GM12878 (cell line): ENCODE data around the gene CRTC1. TPM values are rescaled to one million over a fixed set of nuclear protein-coding genes. Genes with fewer than 3 reads are reported as not detected.

Experiments used
- ATAC-seq: fragments of 200-7000 bp; cut with Tn5 transposase; 3 replicates; pipeline ENCODE4 v1.9.1; 2020; ENCODE audit warnings: mild to moderate bottlenecking, moderate library complexity
- BruUV-seq: library from RNA; stranded (reverse); fragments of 400-500 nt; replicated peaks from 2 replicates; lab custom pipeline; 2021; lab: Mats Ljungman, UMichigan
- CTCF ChIA-PET: fragments of 300-600 bp; sonication (Branson Sonifier 250); formaldehyde crosslinking; extraction: SDS; loops from one replicate; lab custom pipeline; 2021; ENCODE audit warnings: inconsistent platforms; lab: Yijun Ruan, JAX
- POLR2A ChIA-PET: fragments of 350-600 bp; formaldehyde crosslinking; extraction: SDS; loops from one replicate; lab custom pipeline; 2021; ENCODE audit warnings: inconsistent platforms; lab: Charles Lee
- RAD21 ChIA-PET: fragments of 300-600 bp; sonication (Branson Sonifier 250); formaldehyde crosslinking; loops from one replicate; lab custom pipeline; 2023; ENCODE audit warnings: antibody characterized with exemption; ENCODE audit not compliant: unreplicated experiment; lab: Charles Lee
- SMC1A ChIA-PET: fragments of 300-600 bp; sonication (Branson Sonifier 250); formaldehyde crosslinking; loops from one replicate; lab custom pipeline; 2023; ENCODE audit not compliant: unreplicated experiment, uncharacterized antibody; lab: Charles Lee
- DNase-seq: peaks from one replicate; pipeline ENCODE4 v3.0.0-alpha.2; 2011; ENCODE audit warnings: low read depth, low spot score
- FAIRE-seq: peaks from 3 replicates; lab custom pipeline; 2011; peaks lifted over from hg19 to GRCh38; lab: Jason Lieb, UNC
- H2AFZ ChIP-seq: 2 replicates; pipeline ENCODE4 v1.6.0; 2011; ENCODE audit warnings: low read depth, low read length, control low read depth; ENCODE audit not compliant: control insufficient read depth
- H3K27ac ChIP-seq: 2 replicates; pipeline ENCODE4 v1.5.1; 2011; ENCODE audit warnings: control low read depth; ENCODE audit not compliant: control insufficient read depth, insufficient read depth
- H3K27me3 ChIP-seq, 2 experiments: replicated peaks in 1 of 2; 2 replicates each; pipeline versions ENCODE4 v1.6.0 to v1.6.1; 2011; ENCODE audit warnings: low read length in 1 of 2; ENCODE audit not compliant: control insufficient read depth in 2 of 2, insufficient read depth in 2 of 2
- H3K36me3 ChIP-seq, 2 experiments: 2 replicates each; pipeline ENCODE4 v1.5.1; 2011; ENCODE audit warnings: low read length in 1 of 2; ENCODE audit not compliant: control insufficient read depth in 2 of 2, insufficient read depth in 2 of 2
- H3K4me1 ChIP-seq: 2 replicates; pipeline ENCODE4 v1.6.1; 2011; ENCODE audit warnings: mild to moderate bottlenecking, low read length, moderate library complexity, mixed read lengths; ENCODE audit not compliant: control insufficient read depth, insufficient read depth
- H3K4me2 ChIP-seq: 2 replicates; pipeline ENCODE4 v1.6.0; 2011; ENCODE audit warnings: control low read depth; ENCODE audit not compliant: control insufficient read depth, insufficient read depth
- H3K4me3 ChIP-seq: fragments of 200-600 bp; sonication (generic); 2 replicates; pipeline ENCODE4 v1.5.1; 2016
- H3K79me2 ChIP-seq: 2 replicates; pipeline ENCODE4 v1.6.0; 2011; ENCODE audit warnings: low read length; ENCODE audit not compliant: control insufficient read depth, insufficient read depth
- H3K9ac ChIP-seq: 2 replicates; pipeline ENCODE4 v1.8.0; 2011; ENCODE audit warnings: low read length, control low read depth, mixed read lengths; ENCODE audit not compliant: control insufficient read depth, insufficient read depth
- H3K9me3 ChIP-seq: replicated peaks from 3 replicates; pipeline ENCODE4 v1.5.1; 2011; ENCODE audit warnings: mild to moderate bottlenecking, low read length; ENCODE audit not compliant: control insufficient read depth, insufficient read depth
- H4K20me1 ChIP-seq: 2 replicates; pipeline ENCODE4 v1.6.0; 2011; ENCODE audit not compliant: control insufficient read depth, insufficient read depth
- CBFB ChIP-seq: IDR thresholded peaks from 2 replicates; pipeline ENCODE4 v1.6.1; 2016; ENCODE audit warnings: antibody characterized with exemption, low read depth
- CHD2 ChIP-seq: IDR thresholded peaks from 2 replicates; pipeline ENCODE4 v1.6.1; 2011; ENCODE audit warnings: low read depth, low read length, improper control_type of control experiment, borderline replicate concordance
- MTA3 ChIP-seq: IDR thresholded peaks from 2 replicates; pipeline ENCODE4 v1.6.1; 2012; ENCODE audit warnings: low read length, inconsistent platforms, borderline replicate concordance
- NRF1 ChIP-seq: conservative IDR thresholded peaks from 2 replicates; pipeline ENCODE4 v1.6.1; 2011; ENCODE audit warnings: mild to moderate bottlenecking, low read depth, low read length, improper control_type of control experiment
- PAX8 ChIP-seq: fragments of 450-650 bp; IDR thresholded peaks from 2 replicates; pipeline ENCODE4 v1.6.1; 2017; ENCODE audit warnings: mild to moderate bottlenecking, moderate library complexity
- SIX5 ChIP-seq: IDR thresholded peaks from 2 replicates; pipeline ENCODE4 v1.6.1; 2011; ENCODE audit warnings: mild to moderate bottlenecking, low read depth, low read length, moderate library complexity; ENCODE audit not compliant: severe bottlenecking
- SUPT20H ChIP-seq: IDR thresholded peaks from 2 replicates; pipeline ENCODE4 v1.6.1; 2011; ENCODE audit warnings: low read depth, mild to moderate bottlenecking, low read length, moderate library complexity, borderline replicate concordance; ENCODE audit not compliant: control insufficient read depth
- WGBS: methylation state at CpG from one replicate; pipeline ENCODE4 v1.1.6; 2016; ENCODE audit warnings: low lambda C conversion rate; ENCODE audit not compliant: insufficient replicate concordance, insufficient coverage; ENCODE audit errors: missing lambda C conversion rate; 5-methylcytosine and 5-hydroxymethylcytosine counted together
- in situ Hi-C: fragments of 300-500 bp; cut with MboI; formaldehyde crosslinking; loops from 9 replicates; pipeline ENCODE4 v1.14.3; 2018; ENCODE audit warnings: mixed read lengths
- intact Hi-C: fragments of 100-400 bp; cut with micrococcal nuclease; formaldehyde crosslinking; loops from one replicate; pipeline ENCODE4 v1.14.2; 2022; ENCODE audit not compliant: unreplicated experiment
- polyA plus RNA-seq, 11 experiments: library from polyadenylated mRNA; depleted of rRNA in 4 of 11; unstranded in 6 of 11; stranded (reverse) in 5 of 11; fragments of >200 nt; fragmentation: Nextera tagmentation in 4 of 11; fragmentation: Illumina TruSeq in 1 of 11; extraction: Ambion mirVana in 4 of 11; extraction: Trizol in 1 of 11; gene quantifications; 1 replicate in 1 of 11; 2 replicates in 10 of 11; pipeline versions ENCODE4 v1.2.1 to v1.2.3, GENCODE V29; 2011 to 2016; ENCODE audit warnings: inconsistent platforms in 2 of 11, missing spikeins in 2 of 11, low read depth in 1 of 11
- total RNA-seq, 4 experiments: library from RNA; depleted of rRNA in 3 of 4; stranded (reverse); fragments of >200 nt in 3 of 4; fragmentation: Illumina TruSeq in 1 of 4; extraction: Trizol in 1 of 4; gene quantifications; 2 replicates each; pipeline versions ENCODE4 v1.2.1 to v1.2.3, GENCODE V29; 2013 to 2021
- TF ChIP-seq, protein P1 (sequence below): fragments of 450-650 bp; IDR thresholded peaks from 2 replicates; pipeline ENCODE4 v1.6.1; 2017; ENCODE audit warnings: borderline replicate concordance
- TF ChIP-seq, protein P2 (sequence below): fragments of 450-650 bp; conservative IDR thresholded peaks from 2 replicates; pipeline ENCODE4 v1.6.1; 2017; ENCODE audit warnings: mild to moderate bottlenecking, moderate library complexity
- TF ChIP-seq, protein P3 (sequence below): fragments of 450-650 bp; IDR thresholded peaks from 2 replicates; pipeline ENCODE4 v1.6.1; 2017; ENCODE audit warnings: mild to moderate bottlenecking
- TF ChIP-seq, protein P4 (sequence below): IDR thresholded peaks from 2 replicates; pipeline ENCODE4 v1.6.1; 2012; ENCODE audit warnings: low read depth, low read length, improper control_type of control experiment

CRTC1 gene
- total and polyA plus RNA-seq, 10 of the 15 experiments (the other 5 are each of a cell fraction or from before 2014, with no cell fraction given): 0.02 to 4.6 (median 1.1) TPM; not detected in 1

DNA sequence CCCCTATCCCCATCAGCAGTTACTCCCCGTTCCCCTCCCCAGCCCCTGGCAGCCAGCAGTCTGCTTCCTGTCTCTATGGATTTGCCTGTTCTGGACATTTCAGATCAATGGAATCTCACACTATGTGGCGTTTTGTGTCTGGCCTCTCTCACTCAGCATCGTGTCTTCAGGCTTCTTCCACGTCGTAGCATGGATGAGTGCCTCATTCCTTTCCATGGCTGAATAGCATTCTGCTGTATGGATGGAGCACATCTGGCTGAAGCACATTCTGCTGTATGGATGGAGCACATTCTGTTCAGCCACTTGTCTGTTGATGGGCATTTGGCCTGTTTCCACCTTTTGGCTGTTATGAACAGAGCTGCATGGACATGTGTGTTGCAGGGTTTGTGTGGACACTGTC, 29.5 kb downstream of the CRTC1 start (continued):
- TF ChIP-seq SIX5 (no peak), MTA3 (no peak), NRF1 (no peak)
- TF ChIP-seq, protein P1, sequence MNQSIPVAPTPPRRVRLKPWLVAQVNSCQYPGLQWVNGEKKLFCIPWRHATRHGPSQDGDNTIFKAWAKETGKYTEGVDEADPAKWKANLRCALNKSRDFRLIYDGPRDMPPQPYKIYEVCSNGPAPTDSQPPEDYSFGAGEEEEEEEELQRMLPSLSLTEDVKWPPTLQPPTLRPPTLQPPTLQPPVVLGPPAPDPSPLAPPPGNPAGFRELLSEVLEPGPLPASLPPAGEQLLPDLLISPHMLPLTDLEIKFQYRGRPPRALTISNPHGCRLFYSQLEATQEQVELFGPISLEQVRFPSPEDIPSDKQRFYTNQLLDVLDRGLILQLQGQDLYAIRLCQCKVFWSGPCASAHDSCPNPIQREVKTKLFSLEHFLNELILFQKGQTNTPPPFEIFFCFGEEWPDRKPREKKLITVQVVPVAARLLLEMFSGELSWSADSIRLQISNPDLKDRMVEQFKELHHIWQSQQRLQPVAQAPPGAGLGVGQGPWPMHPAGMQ: no peak

DNA sequence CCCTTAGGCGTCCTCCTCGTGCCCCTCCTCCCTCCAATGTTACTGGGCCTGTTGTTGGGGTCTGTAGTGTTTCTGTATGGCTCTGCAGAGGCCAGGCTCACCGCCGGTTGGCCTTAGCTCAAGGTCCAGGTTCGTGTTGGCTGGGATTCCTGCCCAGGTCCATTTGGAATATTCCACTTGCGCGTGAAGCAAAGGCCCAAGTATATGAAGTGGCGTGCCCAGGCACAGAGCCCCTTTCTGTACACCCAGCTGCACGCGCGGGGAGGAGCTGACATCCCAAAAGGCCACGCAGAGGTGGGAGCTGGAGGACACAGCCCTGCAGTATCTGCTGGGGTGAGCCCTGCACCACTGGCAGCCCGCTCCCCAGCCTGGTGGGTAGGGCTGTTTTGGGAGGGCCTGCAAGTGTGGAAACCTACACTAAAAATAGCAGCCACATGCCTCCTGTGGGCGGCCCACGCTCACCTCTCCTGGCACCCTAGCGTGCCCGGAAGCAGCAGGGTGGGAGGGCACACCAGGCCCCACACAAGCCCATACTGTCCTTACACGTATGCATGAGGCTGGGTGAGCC, 30.2 kb downstream of the CRTC1 start:
- Histone ChIP-seq H3K4me2 (no peak overlapping the region), H3K4me3 (no peak overlapping the region), H3K27ac (no peak overlapping the region), H2AFZ (no peak overlapping the region), H3K36me3 (no peaks in the 10 kb centered on the region; a peak in 1 of 4 replicates), H3K4me1 (no peaks in the 10 kb centered on the region), H3K9me3 (no peaks in the 10 kb centered on the region), H3K27me3 (no peaks in the 10 kb centered on the region), H4K20me1 (no peaks in the 10 kb centered on the region), H3K79me2 (no peaks in the 10 kb centered on the region), H3K9ac (no peak overlapping the region)
- WGBS: 71% methylated on average over 18 of the region's 18 CpGs
- ATAC-seq (no peak), FAIRE-seq (no peak), DNase-seq (no peak)
- in situ Hi-C loops: no loop called here
- BruUV-seq: no TSS peak
- SMC1A ChIA-PET: interaction anchor here (0.7 kb wide), 1 partner anchor 133 kb away, joined by 3 read pairs; no protein-coding TSS in a partner anchor
- intact Hi-C loops: no loop called here
- RAD21 ChIA-PET: interaction anchor here (0.6 kb wide), 1 partner anchor 130 kb away, joined by 3 read pairs; no protein-coding TSS in a partner anchor
- CTCF ChIA-PET: interaction anchor here (0.6 to 0.8 kb wide), 2 partner anchors 39 to 95 kb away, joined by 3 to 4 read pairs; no protein-coding TSS in a partner anchor
- POLR2A ChIA-PET: interaction anchor here (0.5 kb wide), 1 partner anchor 307 kb away, joined by 3 read pairs; no protein-coding TSS in a partner anchor
- TF ChIP-seq SUPT20H (no peak), PAX8 (no peak), CBFB (no peak), CHD2 (no peak)
- TF ChIP-seq, protein P2, sequence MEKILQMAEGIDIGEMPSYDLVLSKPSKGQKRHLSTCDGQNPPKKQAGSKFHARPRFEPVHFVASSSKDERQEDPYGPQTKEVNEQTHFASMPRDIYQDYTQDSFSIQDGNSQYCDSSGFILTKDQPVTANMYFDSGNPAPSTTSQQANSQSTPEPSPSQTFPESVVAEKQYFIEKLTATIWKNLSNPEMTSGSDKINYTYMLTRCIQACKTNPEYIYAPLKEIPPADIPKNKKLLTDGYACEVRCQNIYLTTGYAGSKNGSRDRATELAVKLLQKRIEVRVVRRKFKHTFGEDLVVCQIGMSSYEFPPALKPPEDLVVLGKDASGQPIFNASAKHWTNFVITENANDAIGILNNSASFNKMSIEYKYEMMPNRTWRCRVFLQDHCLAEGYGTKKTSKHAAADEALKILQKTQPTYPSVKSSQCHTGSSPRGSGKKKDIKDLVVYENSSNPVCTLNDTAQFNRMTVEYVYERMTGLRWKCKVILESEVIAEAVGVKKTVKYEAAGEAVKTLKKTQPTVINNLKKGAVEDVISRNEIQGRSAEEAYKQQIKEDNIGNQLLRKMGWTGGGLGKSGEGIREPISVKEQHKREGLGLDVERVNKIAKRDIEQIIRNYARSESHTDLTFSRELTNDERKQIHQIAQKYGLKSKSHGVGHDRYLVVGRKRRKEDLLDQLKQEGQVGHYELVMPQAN: no peak
- TF ChIP-seq, protein P3, sequence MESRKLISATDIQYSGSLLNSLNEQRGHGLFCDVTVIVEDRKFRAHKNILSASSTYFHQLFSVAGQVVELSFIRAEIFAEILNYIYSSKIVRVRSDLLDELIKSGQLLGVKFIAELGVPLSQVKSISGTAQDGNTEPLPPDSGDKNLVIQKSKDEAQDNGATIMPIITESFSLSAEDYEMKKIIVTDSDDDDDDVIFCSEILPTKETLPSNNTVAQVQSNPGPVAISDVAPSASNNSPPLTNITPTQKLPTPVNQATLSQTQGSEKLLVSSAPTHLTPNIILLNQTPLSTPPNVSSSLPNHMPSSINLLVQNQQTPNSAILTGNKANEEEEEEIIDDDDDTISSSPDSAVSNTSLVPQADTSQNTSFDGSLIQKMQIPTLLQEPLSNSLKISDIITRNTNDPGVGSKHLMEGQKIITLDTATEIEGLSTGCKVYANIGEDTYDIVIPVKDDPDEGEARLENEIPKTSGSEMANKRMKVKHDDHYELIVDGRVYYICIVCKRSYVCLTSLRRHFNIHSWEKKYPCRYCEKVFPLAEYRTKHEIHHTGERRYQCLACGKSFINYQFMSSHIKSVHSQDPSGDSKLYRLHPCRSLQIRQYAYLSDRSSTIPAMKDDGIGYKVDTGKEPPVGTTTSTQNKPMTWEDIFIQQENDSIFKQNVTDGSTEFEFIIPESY: no peak
- TF ChIP-seq, protein P4, sequence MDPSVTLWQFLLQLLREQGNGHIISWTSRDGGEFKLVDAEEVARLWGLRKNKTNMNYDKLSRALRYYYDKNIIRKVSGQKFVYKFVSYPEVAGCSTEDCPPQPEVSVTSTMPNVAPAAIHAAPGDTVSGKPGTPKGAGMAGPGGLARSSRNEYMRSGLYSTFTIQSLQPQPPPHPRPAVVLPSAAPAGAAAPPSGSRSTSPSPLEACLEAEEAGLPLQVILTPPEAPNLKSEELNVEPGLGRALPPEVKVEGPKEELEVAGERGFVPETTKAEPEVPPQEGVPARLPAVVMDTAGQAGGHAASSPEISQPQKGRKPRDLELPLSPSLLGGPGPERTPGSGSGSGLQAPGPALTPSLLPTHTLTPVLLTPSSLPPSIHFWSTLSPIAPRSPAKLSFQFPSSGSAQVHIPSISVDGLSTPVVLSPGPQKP: no peak
